ENCODE measurements around the gene YOD1.
A peak's percentile ranks its signal among the peaks of the same experiment; 100 is the strongest.

- TF ChIP-seq EZH2 (IDR thresholded peaks at IDR 0.05; ENCODE audit: low read length, unreplicated experiment) (no peak), CTCF (conservative IDR thresholded peaks at IDR 0.05; ENCODE audit: low read depth, low read length) (peak; percentile 99)
These were observed 1.0 kb downstream of the YOD1 start for GRCh38 chr1:207049974-207050391.

Measured in PC-3 (cell line).